ENCODE measurements around the gene ACCSL.

The ACCSL gene

GRCh38 chr11:44097821-44098220, 50.0 kb downstream of the ACCSL start:
- DNase-seq (ENCODE audit: low spot score), result no peak

GRCh38 chr11:44101098-44101497, 53.3 kb downstream of the ACCSL start:
- no peak for DNase-seq (ENCODE audit: low spot score)

DNA sequence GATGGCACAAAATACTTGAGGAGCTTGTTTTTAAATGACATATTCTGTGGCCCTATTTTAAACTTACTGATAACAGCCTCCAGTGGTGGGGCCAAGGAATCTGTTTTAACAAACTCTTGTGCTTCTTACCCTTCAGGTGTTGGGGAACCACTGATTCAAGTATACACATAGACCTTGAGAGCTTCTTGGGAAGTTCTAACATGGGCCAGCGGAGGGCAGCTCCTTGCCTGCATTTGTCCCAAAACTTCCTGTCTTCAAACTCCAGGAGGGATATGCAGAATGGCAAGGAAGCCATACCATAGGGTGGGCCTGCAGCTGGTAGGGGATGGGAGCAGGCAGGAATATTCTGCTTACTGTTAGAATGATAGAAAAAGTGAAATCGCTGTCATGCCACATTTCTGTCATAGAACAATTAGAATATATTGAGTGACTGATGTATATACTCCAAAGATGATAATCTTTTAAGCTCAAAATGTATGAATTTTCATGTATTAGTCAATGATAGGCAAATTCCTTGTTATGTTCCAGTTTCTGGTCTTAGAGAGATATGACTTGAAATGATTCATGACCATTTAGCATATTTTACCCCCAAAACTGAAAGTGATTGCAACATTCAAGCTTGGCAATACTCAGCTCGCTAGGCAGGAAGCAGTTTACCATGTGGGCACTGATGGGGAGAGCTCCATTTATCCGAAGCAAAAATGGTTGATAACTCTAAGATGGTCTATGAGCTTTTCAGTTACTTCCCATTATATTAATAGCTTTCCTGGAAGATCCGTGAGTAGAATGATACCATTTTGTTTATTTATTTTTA, 56.9 kb downstream of the ACCSL start:
- DNase-seq (ENCODE audit: low spot score), result no peak

GRCh38 chr11:44108260-44108659, 60.5 kb downstream of the ACCSL start:
- no peak for DNase-seq (ENCODE audit: low spot score)

Data from germinal center (tissue), 1 donor.